MCF 10A (cell line): ENCODE results near the gene GLS. TPM values are rescaled to one million over a fixed set of nuclear protein-coding genes. Genes with fewer than 3 reads are reported as not detected.

Experiments
- BruUV-seq: library from RNA; stranded (reverse); fragments of 400-500 nt; replicated peaks from 2 replicates; lab custom pipeline; 2021; lab: Mats Ljungman, UMichigan
- CTCF ChIA-PET: fragments of 300-600 bp; sonication (Branson Sonifier 250); formaldehyde crosslinking; extraction: SDS; loops from one replicate; lab custom pipeline; 2021; ENCODE audit warnings: antibody characterized with exemption, inconsistent platforms; lab: Yijun Ruan, JAX
- POLR2A ChIA-PET: fragments of 300-600, 350-650 bp; sonication (Branson Sonifier 250); formaldehyde crosslinking; extraction: SDS; loops from one replicate; lab custom pipeline; 2020; ENCODE audit warnings: antibody characterized with exemption, inconsistent platforms; lab: Yijun Ruan, JAX
- DNase-seq: peaks from one replicate; pipeline ENCODE4 v3.0.0-alpha.2; 2018; ENCODE audit not compliant: unreplicated experiment
- H3K27ac Mint-ChIP-seq: one replicate; pipeline ENCODE4 v1.8.0; 2022; ENCODE audit warnings: mild to moderate bottlenecking, low read depth, mixed read lengths; ENCODE audit not compliant: unreplicated experiment
- H3K27me3 Mint-ChIP-seq: one replicate; pipeline ENCODE4 v1.8.0; 2022; ENCODE audit warnings: mixed read lengths; ENCODE audit not compliant: insufficient read depth, unreplicated experiment
- H3K36me3 Mint-ChIP-seq: one replicate; pipeline ENCODE4 v1.8.0; 2022; ENCODE audit warnings: mild to moderate bottlenecking, moderate library complexity, mixed read lengths; ENCODE audit not compliant: insufficient read depth, unreplicated experiment
- H3K4me1 Mint-ChIP-seq: one replicate; pipeline ENCODE4 v1.8.0; 2022; ENCODE audit warnings: mixed read lengths; ENCODE audit not compliant: insufficient read depth, unreplicated experiment
- H3K4me3 Mint-ChIP-seq: one replicate; pipeline ENCODE4 v1.8.0; 2022; ENCODE audit warnings: mild to moderate bottlenecking, moderate library complexity, mixed read lengths; ENCODE audit not compliant: unreplicated experiment
- H3K9me3 Mint-ChIP-seq: one replicate; pipeline ENCODE4 v1.8.0; 2022; ENCODE audit warnings: mixed read lengths; ENCODE audit not compliant: unreplicated experiment
- intact Hi-C: fragments of 100-400 bp; cut with micrococcal nuclease; formaldehyde crosslinking; loops from 2 replicates; pipeline ENCODE4 v1.14.1; 2022
- total RNA-seq: library from RNA; stranded (reverse); gene quantifications from 2 replicates; pipeline ENCODE4 v1.2.3, GENCODE V29; 2022
- TF ChIP-seq, protein P1 (sequence below): fragments of 200-600 bp; IDR thresholded peaks from one replicate; pipeline ENCODE4 v1.8.0; 2022; ENCODE audit warnings: antibody characterized with exemption, mild to moderate bottlenecking; ENCODE audit not compliant: unreplicated experiment

GLS gene
- total RNA-seq, 1 experiment from 2014 or later, result 121 TPM

DNA sequence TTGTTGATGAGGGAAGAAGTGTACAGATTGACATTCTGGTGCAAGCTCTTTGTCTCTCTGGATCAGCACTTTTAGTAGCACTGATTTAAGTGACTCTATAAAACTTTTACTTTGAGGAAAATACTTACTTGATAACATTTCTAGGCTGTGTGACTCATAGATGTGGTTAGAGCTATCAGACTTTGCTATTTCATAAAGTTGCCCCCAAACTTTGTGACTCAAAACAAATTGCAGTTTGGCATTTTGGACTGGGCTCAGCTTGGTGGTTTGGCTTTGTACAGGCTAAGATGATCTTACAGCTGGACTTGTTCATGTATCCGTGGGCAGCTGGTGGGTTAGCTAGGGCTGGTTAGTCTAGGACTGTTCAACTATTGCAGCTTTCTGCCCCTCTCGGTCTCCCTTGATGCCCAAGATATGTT is 42.1 kb upstream of the GLS start:
- H3K36me3 Mint-ChIP-seq, result no peaks in the 10 kb centered on the region
- TF ChIP-seq, protein P1, sequence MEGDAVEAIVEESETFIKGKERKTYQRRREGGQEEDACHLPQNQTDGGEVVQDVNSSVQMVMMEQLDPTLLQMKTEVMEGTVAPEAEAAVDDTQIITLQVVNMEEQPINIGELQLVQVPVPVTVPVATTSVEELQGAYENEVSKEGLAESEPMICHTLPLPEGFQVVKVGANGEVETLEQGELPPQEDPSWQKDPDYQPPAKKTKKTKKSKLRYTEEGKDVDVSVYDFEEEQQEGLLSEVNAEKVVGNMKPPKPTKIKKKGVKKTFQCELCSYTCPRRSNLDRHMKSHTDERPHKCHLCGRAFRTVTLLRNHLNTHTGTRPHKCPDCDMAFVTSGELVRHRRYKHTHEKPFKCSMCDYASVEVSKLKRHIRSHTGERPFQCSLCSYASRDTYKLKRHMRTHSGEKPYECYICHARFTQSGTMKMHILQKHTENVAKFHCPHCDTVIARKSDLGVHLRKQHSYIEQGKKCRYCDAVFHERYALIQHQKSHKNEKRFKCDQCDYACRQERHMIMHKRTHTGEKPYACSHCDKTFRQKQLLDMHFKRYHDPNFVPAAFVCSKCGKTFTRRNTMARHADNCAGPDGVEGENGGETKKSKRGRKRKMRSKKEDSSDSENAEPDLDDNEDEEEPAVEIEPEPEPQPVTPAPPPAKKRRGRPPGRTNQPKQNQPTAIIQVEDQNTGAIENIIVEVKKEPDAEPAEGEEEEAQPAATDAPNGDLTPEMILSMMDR, result no peak
- H3K9me3 Mint-ChIP-seq, result no peaks in the 10 kb centered on the region
- intact Hi-C loops, result no loop called here
- CTCF ChIA-PET, result interaction anchor here (0.7 to 4.1 kb wide), 2 partner anchors 12 to 924 kb away, joined by 3 to 16 read pairs; no protein-coding TSS in a partner anchor
- POLR2A ChIA-PET, result interaction anchor here (0.8 to 1.6 kb wide), 3 partner anchors 11 to 41 kb away, joined by 3 to 4 read pairs (median 3); no protein-coding TSS in a partner anchor
- BruUV-seq, result no TSS peak
- no peak overlapping the region for H3K27ac Mint-ChIP-seq
- H3K4me3 Mint-ChIP-seq, result no peak overlapping the region
- H3K4me1 Mint-ChIP-seq, result peaks cover 54% of the 10 kb centered on the region
- DNase-seq, result no peak
- H3K27me3 Mint-ChIP-seq, result no peaks in the 10 kb centered on the region

DNA sequence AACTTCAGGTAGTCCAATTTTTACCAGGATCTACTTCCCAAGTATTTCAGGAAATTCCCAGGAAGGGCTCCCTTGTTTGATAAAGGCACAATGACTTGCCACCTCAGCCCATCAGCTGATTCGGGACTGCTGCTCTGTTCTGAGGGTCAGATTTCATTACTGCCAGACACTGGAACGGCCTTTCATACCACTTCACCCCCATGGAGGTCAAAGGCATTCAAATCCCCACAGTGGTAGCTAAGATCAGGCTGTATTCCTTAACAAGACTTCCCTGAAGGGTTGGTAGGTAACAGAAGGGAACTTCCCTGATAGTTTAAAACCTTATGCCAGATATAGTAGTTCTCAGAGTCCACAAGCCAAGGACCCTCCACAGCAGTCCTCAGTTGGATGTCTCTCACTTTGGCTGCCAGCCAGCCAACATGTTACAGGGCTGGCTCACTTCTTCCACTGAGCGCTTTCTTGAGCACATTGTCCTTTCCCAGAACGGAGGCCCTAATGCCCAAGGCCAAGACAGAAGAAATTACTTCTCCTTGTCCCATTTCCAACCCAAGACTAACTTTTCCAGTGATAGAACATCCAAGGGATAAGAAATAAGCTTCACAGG is 40.0 kb upstream of the GLS start:
- no peaks in the 10 kb centered on the region for H3K9me3 Mint-ChIP-seq
- DNase-seq, result no peak
- intact Hi-C loops, result no loop called here
- no TSS peak for BruUV-seq
- ChIA-PET POLR2A (no interaction called here), CTCF (interaction anchor here (4.1 kb wide), 1 partner anchor 10 kb away, joined by 16 read pairs; no protein-coding TSS in a partner anchor)
- H3K36me3 Mint-ChIP-seq, result no peaks in the 10 kb centered on the region
- H3K4me1 Mint-ChIP-seq, result peaks cover 51% of the 10 kb centered on the region
- no peak overlapping the region for H3K27ac Mint-ChIP-seq
- no peaks in the 10 kb centered on the region for H3K27me3 Mint-ChIP-seq
- TF ChIP-seq, protein P1, result no peak
- H3K4me3 Mint-ChIP-seq, result no peak overlapping the region

DNA sequence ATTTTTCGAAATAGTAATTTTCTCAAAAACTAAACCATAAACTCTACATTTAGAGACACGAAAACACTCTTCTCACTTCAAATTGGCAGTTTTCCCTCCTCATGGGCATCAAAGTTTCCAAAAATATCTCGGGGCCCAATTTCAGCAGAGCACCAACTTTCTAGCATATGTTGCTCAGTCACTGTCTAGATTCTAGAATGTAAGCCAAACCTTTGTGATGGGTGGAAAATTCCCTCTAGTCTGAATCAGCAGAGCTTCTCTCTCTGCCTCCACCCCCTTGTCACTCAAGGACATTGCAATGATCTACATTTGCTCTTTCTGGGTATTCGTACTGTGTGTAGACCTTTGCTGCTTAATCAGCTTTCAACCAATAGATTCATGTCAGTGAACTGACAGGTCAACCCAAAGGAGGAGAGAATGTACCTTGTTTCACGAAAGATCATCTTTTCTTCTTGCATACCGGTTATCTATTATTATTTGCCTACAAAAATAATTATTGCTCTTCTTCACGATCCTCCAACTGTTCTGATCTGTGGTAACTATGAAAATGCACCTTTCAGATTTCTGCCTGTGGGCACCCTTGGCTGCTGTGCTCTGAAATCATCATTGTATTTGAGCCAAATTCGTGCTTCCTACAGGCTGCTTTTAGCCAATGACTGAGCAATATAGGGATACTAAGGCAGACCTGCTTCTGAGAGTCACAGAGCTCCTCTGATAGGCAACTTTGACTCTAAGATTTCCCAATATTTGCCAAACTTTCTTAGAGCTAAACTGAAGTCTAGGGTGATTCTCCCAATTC is 38.7 kb upstream of the GLS start:
- Mint-ChIP-seq H3K4me3 (no peak overlapping the region), H3K27ac (peak overlapping the region; percentile 14), H3K27me3 (no peaks in the 10 kb centered on the region), H3K36me3 (no peaks in the 10 kb centered on the region), H3K9me3 (no peaks in the 10 kb centered on the region), H3K4me1 (peaks cover 40% of the 10 kb centered on the region)
- POLR2A ChIA-PET, result interaction anchor here (0.6 to 0.7 kb wide), 2 partner anchors 175 to 176 kb away, joined by 3 read pairs; no protein-coding TSS in a partner anchor
- CTCF ChIA-PET, result interaction anchor here (0.7 to 4.1 kb wide), 2 partner anchors 8 to 76 kb away, joined by 3 to 16 read pairs; no protein-coding TSS in a partner anchor
- intact Hi-C loops, result no loop called here
- BruUV-seq, result no TSS peak
- TF ChIP-seq, protein P1, result no peak
- DNase-seq, result no peak

GRCh38 chr2:190842606-190843104 is 38.0 kb upstream of the GLS start:
- no peaks in the 10 kb centered on the region for H3K27me3 Mint-ChIP-seq
- ChIA-PET POLR2A (interaction anchor here (0.7 kb wide), 1 partner anchor 174 kb away, joined by 3 read pairs; no protein-coding TSS in a partner anchor), CTCF (interaction anchor here (0.7 kb wide), 1 partner anchor 76 kb away, joined by 3 read pairs; no protein-coding TSS in a partner anchor)
- no peaks in the 10 kb centered on the region for H3K9me3 Mint-ChIP-seq
- no peak for DNase-seq
- no TSS peak for BruUV-seq
- peak overlapping the region; percentile 14 for H3K27ac Mint-ChIP-seq
- peaks cover 32% of the 10 kb centered on the region for H3K4me1 Mint-ChIP-seq
- TF ChIP-seq, protein P1, result no peak
- intact Hi-C loops, result no loop called here
- H3K36me3 Mint-ChIP-seq, result no peaks in the 10 kb centered on the region
- H3K4me3 Mint-ChIP-seq, result no peak overlapping the region
